GM18498 (cell line): ENCODE measurements around the gene VAV1.
"Not testable (repeated sequence)": the region's sequence is repeated elsewhere in the genome, so short reads cannot be mapped to it uniquely, and the experiment has no call there.

ENCODE experiments used
- ATAC-seq: cut with Tn5 transposase; IDR thresholded peaks from one replicate; pipeline ENCODE4 v1.9.1; 2021; ENCODE audit warnings: mild to moderate bottlenecking, moderate library complexity; ENCODE audit not compliant: unreplicated experiment

VAV1 gene

GRCh38 chr19:6779206-6779605, 6.7 kb downstream of the VAV1 start:
- no peak for ATAC-seq

- ATAC-seq = no peak
These were observed 14.9 kb downstream of the VAV1 start for GRCh38 chr19:6787393-6787792.

GRCh38 chr19:6788896-6789295, 16.4 kb downstream of the VAV1 start:
- ATAC-seq = no peak

- ATAC-seq = no peak
These were observed 18.0 kb downstream of the VAV1 start for GRCh38 chr19:6790194-6791128.

GRCh38 chr19:6791237-6791636, 18.7 kb downstream of the VAV1 start:
- ATAC-seq = no peak

- ATAC-seq = no peak
These were observed 20.9 kb downstream of the VAV1 start for GRCh38 chr19:6793411-6793810.

GRCh38 chr19:6793973-6794372, 21.5 kb downstream of the VAV1 start:
- no peak for ATAC-seq

- no peak for ATAC-seq
These were observed 22.4 kb downstream of the VAV1 start for GRCh38 chr19:6794686-6795431.

GRCh38 chr19:6796278-6796677, 23.8 kb downstream of the VAV1 start:
- ATAC-seq = no peak

- no peak for ATAC-seq
These were observed 25.1 kb downstream of the VAV1 start for GRCh38 chr19:6797646-6798045.

- ATAC-seq = not testable (repeated sequence)
These were observed 27.8 kb downstream of the VAV1 start for GRCh38 chr19:6800160-6800790.

GRCh38 chr19:6800991-6801484, 28.5 kb downstream of the VAV1 start:
- peak; percentile 1 for ATAC-seq

- peak; percentile 63 for ATAC-seq
These were observed 29.1 kb downstream of the VAV1 start for GRCh38 chr19:6801485-6802086.

- peak; percentile 58 for ATAC-seq
These were observed 30.0 kb downstream of the VAV1 start for GRCh38 chr19:6802336-6803035.

GRCh38 chr19:6803036-6803404, 30.5 kb downstream of the VAV1 start:
- ATAC-seq = no peak

- ATAC-seq = no peak
These were observed 34.0 kb downstream of the VAV1 start for GRCh38 chr19:6806488-6806887.

GRCh38 chr19:6807291-6807690, 34.8 kb downstream of the VAV1 start:
- ATAC-seq = no peak

- ATAC-seq = no peak
These were observed 36.0 kb downstream of the VAV1 start for GRCh38 chr19:6808494-6808893.

GRCh38 chr19:6809262-6809661, 36.8 kb downstream of the VAV1 start:
- no peak for ATAC-seq

- no peak for ATAC-seq
These were observed 38.9 kb downstream of the VAV1 start for GRCh38 chr19:6811378-6811777.
